ENCODE measurements around the gene WHAMM.

The WHAMM gene

DNA sequence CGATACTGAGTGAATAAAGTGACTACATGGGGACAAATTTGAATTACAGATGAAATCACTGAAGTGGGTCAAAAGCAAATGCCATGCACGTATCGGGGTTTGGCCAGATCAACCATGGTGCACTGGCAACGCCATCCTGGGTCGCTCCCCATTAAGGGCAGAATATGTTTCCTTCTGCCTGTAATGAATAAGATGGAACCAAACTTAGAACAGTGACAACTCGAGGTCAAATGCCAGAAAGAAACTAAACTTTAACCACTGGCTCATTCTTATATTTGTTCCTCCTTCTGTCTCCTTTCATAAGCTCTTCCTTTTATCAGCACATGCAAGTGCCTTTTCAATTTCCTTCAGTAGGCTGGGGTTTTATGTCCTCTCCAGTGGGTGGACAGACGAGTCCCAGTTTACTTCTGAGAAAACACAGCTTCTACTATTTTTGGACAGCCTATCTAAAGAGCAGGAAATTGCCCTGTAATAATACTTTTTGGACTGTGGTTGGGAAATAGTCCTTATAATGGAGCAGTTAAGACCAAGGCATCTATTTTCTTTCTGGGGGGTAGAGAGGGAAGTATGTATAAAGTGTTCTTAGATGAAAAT, 61.4 kb downstream of the WHAMM start:
- no peak for ATAC-seq
- no peak for TF ChIP-seq ZNF70 (CRISPR knock-in tag; IDR thresholded peaks at IDR 0.05)
- no peak for TF ChIP-seq PPARA (CRISPR knock-in tag; IDR thresholded peaks at IDR 0.05; ENCODE audit: borderline replicate concordance)
- TF ChIP-seq, protein P1, sequence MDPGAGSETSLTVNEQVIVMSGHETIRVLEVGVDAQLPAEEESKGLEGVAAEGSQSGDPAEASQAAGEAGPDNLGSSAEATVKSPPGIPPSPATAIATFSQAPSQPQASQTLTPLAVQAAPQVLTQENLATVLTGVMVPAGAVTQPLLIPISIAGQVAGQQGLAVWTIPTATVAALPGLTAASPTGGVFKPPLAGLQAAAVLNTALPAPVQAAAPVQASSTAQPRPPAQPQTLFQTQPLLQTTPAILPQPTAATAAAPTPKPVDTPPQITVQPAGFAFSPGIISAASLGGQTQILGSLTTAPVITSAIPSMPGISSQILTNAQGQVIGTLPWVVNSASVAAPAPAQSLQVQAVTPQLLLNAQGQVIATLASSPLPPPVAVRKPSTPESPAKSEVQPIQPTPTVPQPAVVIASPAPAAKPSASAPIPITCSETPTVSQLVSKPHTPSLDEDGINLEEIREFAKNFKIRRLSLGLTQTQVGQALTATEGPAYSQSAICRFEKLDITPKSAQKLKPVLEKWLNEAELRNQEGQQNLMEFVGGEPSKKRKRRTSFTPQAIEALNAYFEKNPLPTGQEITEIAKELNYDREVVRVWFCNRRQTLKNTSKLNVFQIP (CRISPR knock-in tag; IDR thresholded peaks at IDR 0.05; ENCODE audit: borderline replicate concordance, low read depth), result no peak
- TF ChIP-seq RARB (CRISPR knock-in tag; IDR thresholded peaks at IDR 0.05), result no peak
- TF ChIP-seq OSR1 (CRISPR knock-in tag; IDR thresholded peaks at IDR 0.05), result no peak

DNA sequence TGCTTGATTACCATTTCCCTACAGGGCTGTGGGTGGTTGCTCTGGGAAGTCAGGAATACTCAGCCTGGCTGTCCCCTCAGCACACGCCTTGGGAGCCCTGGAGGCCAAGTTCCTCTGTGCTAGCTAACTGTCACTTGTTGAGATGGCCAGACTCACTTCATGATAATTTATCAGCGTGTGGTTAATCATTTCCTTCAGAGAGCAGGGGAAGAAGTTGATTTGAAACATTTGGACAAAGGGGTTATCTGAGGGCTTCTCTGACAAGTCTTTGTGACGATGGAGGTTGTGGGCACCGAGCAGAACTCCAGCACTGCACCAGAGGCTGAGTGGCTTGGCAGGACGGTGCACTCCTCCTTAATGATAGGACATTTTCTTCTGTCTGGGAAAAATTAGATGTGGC, 61.9 kb downstream of the WHAMM start:
- no peak for ATAC-seq
- TF ChIP-seq, protein P1 (CRISPR knock-in tag; IDR thresholded peaks at IDR 0.05; ENCODE audit: borderline replicate concordance, low read depth), result no peak
- TF ChIP-seq ZFP30 (CRISPR knock-in tag; IDR thresholded peaks at IDR 0.05) (no peak), TOX (CRISPR knock-in tag; IDR thresholded peaks at IDR 0.05; ENCODE audit: borderline replicate concordance) (no peak), CSDC2 (CRISPR knock-in tag; IDR thresholded peaks at IDR 0.05) (no peak)

DNA sequence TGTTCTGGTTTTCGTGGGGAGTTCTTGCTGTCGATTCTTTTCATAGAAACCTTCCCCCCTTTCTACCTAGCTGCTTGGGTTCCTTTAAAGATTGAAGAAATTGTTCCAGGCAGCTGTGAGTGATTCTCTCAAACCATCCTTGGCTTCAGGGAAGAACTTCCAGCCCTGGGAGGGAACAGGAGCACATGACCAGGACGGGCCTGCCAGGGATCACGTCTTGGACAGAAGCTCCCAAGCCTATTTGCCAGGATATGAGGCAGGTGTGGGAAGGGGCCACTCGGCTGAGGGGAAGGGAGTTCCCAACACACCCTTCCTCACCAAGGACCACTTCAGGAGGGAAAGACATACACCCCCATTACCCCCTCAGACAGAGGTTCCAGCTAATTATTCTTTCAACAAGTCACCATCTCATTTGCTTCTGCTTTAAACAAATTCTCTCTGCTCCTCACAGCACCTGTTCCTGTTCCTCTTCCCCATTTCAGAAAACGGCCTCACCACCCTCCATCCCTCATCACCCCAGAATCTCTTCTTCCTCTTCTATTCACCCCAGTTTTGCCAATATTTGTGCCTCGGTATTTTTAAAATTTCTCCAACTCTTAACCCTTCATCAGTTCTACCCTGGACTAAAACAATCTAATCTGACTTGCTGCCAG, 62.5 kb downstream of the WHAMM start:
- ATAC-seq, result no peak
- TF ChIP-seq CSDC2 (CRISPR knock-in tag; IDR thresholded peaks at IDR 0.05) (no peak), ESRRG (CRISPR knock-in tag; IDR thresholded peaks at IDR 0.05) (no peak), OSR1 (CRISPR knock-in tag; IDR thresholded peaks at IDR 0.05) (no peak), ZNF8 (CRISPR knock-in tag; IDR thresholded peaks at IDR 0.05) (no peak), SNAI2 (CRISPR knock-in tag; IDR thresholded peaks at IDR 0.05) (no peak), ZNF565 (CRISPR knock-in tag; conservative IDR thresholded peaks at IDR 0.05; ENCODE audit: low read depth) (no peak), TCF4 (CRISPR knock-in tag; IDR thresholded peaks at IDR 0.05; ENCODE audit: borderline replicate concordance) (no peak), GLIS3 (CRISPR knock-in tag; IDR thresholded peaks at IDR 0.05) (no peak), ZC3H10 (CRISPR knock-in tag; IDR thresholded peaks at IDR 0.05) (no peak)
- TF ChIP-seq, protein P1 (CRISPR knock-in tag; IDR thresholded peaks at IDR 0.05; ENCODE audit: borderline replicate concordance, low read depth), result no peak
- TF ChIP-seq, protein P2, sequence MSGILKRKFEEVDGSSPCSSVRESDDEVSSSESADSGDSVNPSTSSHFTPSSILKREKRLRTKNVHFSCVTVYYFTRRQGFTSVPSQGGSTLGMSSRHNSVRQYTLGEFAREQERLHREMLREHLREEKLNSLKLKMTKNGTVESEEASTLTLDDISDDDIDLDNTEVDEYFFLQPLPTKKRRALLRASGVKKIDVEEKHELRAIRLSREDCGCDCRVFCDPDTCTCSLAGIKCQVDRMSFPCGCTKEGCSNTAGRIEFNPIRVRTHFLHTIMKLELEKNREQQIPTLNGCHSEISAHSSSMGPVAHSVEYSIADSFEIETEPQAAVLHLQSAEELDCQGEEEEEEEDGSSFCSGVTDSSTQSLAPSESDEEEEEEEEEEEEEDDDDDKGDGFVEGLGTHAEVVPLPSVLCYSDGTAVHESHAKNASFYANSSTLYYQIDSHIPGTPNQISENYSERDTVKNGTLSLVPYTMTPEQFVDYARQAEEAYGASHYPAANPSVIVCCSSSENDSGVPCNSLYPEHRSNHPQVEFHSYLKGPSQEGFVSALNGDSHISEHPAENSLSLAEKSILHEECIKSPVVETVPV (CRISPR knock-in tag; IDR thresholded peaks at IDR 0.05), result no peak
- TF ChIP-seq, protein P3, sequence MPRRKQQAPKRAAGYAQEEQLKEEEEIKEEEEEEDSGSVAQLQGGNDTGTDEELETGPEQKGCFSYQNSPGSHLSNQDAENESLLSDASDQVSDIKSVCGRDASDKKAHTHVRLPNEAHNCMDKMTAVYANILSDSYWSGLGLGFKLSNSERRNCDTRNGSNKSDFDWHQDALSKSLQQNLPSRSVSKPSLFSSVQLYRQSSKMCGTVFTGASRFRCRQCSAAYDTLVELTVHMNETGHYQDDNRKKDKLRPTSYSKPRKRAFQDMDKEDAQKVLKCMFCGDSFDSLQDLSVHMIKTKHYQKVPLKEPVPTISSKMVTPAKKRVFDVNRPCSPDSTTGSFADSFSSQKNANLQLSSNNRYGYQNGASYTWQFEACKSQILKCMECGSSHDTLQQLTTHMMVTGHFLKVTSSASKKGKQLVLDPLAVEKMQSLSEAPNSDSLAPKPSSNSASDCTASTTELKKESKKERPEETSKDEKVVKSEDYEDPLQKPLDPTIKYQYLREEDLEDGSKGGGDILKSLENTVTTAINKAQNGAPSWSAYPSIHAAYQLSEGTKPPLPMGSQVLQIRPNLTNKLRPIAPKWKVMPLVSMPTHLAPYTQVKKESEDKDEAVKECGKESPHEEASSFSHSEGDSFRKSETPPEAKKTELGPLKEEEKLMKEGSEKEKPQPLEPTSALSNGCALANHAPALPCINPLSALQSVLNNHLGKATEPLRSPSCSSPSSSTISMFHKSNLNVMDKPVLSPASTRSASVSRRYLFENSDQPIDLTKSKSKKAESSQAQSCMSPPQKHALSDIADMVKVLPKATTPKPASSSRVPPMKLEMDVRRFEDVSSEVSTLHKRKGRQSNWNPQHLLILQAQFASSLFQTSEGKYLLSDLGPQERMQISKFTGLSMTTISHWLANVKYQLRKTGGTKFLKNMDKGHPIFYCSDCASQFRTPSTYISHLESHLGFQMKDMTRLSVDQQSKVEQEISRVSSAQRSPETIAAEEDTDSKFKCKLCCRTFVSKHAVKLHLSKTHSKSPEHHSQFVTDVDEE (CRISPR knock-in tag; IDR thresholded peaks at IDR 0.05), result no peak
- TF ChIP-seq, protein P4, sequence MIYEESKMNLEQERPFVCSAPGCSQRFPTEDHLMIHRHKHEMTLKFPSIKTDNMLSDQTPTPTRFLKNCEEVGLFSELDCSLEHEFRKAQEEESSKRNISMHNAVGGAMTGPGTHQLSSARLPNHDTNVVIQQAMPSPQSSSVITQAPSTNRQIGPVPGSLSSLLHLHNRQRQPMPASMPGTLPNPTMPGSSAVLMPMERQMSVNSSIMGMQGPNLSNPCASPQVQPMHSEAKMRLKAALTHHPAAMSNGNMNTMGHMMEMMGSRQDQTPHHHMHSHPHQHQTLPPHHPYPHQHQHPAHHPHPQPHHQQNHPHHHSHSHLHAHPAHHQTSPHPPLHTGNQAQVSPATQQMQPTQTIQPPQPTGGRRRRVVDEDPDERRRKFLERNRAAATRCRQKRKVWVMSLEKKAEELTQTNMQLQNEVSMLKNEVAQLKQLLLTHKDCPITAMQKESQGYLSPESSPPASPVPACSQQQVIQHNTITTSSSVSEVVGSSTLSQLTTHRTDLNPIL (CRISPR knock-in tag; IDR thresholded peaks at IDR 0.05; ENCODE audit: low read depth), result no peak

Measured in SK-N-SH treated with all-trans-retinoic acid at 6 μM for 48 hours (cell line).